Measurements from ENCODE around the gene KDELR1. TPM values are rescaled to one million over a fixed set of nuclear protein-coding genes. Genes with fewer than 3 reads are reported as not detected.

KDELR1 gene
- total and polyA plus RNA-seq, 2 donors (not counting 3 experiments of a cell fraction or from before 2014, with no cell fraction given): 199 to 224 TPM

GRCh38 chr19:48342841-48343540 is 48.4 kb downstream of the KDELR1 start:
- Histone ChIP-seq H3K9me1 (replicated peaks; ENCODE audit: control insufficient read depth, extremely low read depth, insufficient read depth, low read length) (no peaks in the 10 kb centered on the region), H3K27me3 (ENCODE audit: control insufficient read depth in 2 of 2, insufficient read depth in 2 of 2, low read length in 2 of 2) (no peaks in the 10 kb centered on the region), H3K9me3 (replicated peaks; ENCODE audit: control insufficient read depth, insufficient read depth, low read length) (no peaks in the 10 kb centered on the region), H3K27ac (ENCODE audit: insufficient read depth, low read depth, low read length) (no peak overlapping the region), H2AFZ (ENCODE audit: low read depth, low read length) (no peak overlapping the region), H3K4me2 (ENCODE audit: insufficient read depth, low read length) (no peak overlapping the region), H3K4me1 (ENCODE audit: control insufficient read depth, extremely low read depth, insufficient read depth, low read length) (no peaks in the 10 kb centered on the region), H3K79me2 (ENCODE audit: control insufficient read depth, insufficient read depth, low read length) (no peaks in the 10 kb centered on the region), H3K9ac (replicated peaks; ENCODE audit: extremely low read depth, insufficient read depth, low read length) (no peak overlapping the region), H3K36me3 (ENCODE audit: control insufficient read depth in 2 of 2, extremely low read depth in 1 of 2, insufficient read depth in 2 of 2, low read length in 2 of 2) (no peaks in the 10 kb centered on the region), H4K20me1 (replicated peaks; ENCODE audit: control insufficient read depth, extremely low read depth, insufficient read depth, low read length) (no peaks in the 10 kb centered on the region), H3K4me3 (replicated peaks in 1 of 3; ENCODE audit: insufficient read depth in 1 of 3, low read depth in 1 of 3, low read length in 3 of 3) (no peak overlapping the region)
- FAIRE-seq (no peak), DNase-seq (ENCODE audit: low read depth, low spot score) (no peak)
- no TSS peak for BruUV-seq (replicated peaks)
- dilution Hi-C loops (cut with MboI; ENCODE audit: extremely low pct_ligation_motif_present, low sequenced_read_pairs) (no loop called here), intact Hi-C loops (cut with micrococcal nuclease) (no loop called here)
- POLR2A ChIA-PET: no interaction called here
- TF ChIP-seq, protein P1, sequence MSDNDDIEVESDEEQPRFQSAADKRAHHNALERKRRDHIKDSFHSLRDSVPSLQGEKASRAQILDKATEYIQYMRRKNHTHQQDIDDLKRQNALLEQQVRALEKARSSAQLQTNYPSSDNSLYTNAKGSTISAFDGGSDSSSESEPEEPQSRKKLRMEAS (IDR thresholded peaks at IDR 0.05; ENCODE audit: insufficient read depth, insufficient read length): no peak
- TF ChIP-seq JUN (IDR thresholded peaks at IDR 0.05; ENCODE audit: borderline replicate concordance, insufficient read depth, insufficient read length, low read depth) (no peak), CTCF (IDR thresholded peaks at IDR 0.05; ENCODE audit: extremely low read depth in 1 of 2, insufficient read depth in 1 of 2, low read depth in 1 of 2, low read length in 2 of 2) (no peak), EZH2 (IDR thresholded peaks at IDR 0.05; ENCODE audit: borderline replicate concordance, low read depth, low read length, severe bottlenecking) (no peak), GATA2 (IDR thresholded peaks at IDR 0.05; ENCODE audit: insufficient read depth, insufficient read length, low read depth, low read length) (no peak), POLR2AphosphoS5 (IDR thresholded peaks at IDR 0.05; ENCODE audit: insufficient read depth, low read depth, low read length) (no peak), FOS (IDR thresholded peaks at IDR 0.05; ENCODE audit: borderline replicate concordance, insufficient read depth, low read length) (no peak), MYC (IDR thresholded peaks at IDR 0.05; ENCODE audit: low read depth, low read length) (no peak)
- CTCF ChIA-PET: no interaction called here
